GM12878 (cell line): Measurements from ENCODE around the gene KLRF2. TPM values are rescaled to one million over a fixed set of nuclear protein-coding genes. Genes with fewer than 3 reads are reported as not detected.

Experiments used
- ATAC-seq: fragments of 200-7000 bp; cut with Tn5 transposase; 3 replicates; pipeline ENCODE4 v1.9.1; 2020; ENCODE audit warnings: mild to moderate bottlenecking, moderate library complexity
- BruUV-seq: library from RNA; stranded (reverse); fragments of 400-500 nt; replicated peaks from 2 replicates; lab custom pipeline; 2021; lab: Mats Ljungman, UMichigan
- CTCF ChIA-PET: fragments of 300-600 bp; sonication (Branson Sonifier 250); formaldehyde crosslinking; extraction: SDS; loops from one replicate; lab custom pipeline; 2021; ENCODE audit warnings: inconsistent platforms; lab: Yijun Ruan, JAX
- POLR2A ChIA-PET: fragments of 350-600 bp; formaldehyde crosslinking; extraction: SDS; loops from one replicate; lab custom pipeline; 2021; ENCODE audit warnings: inconsistent platforms; lab: Charles Lee
- RAD21 ChIA-PET: fragments of 300-600 bp; sonication (Branson Sonifier 250); formaldehyde crosslinking; loops from one replicate; lab custom pipeline; 2023; ENCODE audit warnings: antibody characterized with exemption; ENCODE audit not compliant: unreplicated experiment; lab: Charles Lee
- SMC1A ChIA-PET: fragments of 300-600 bp; sonication (Branson Sonifier 250); formaldehyde crosslinking; loops from one replicate; lab custom pipeline; 2023; ENCODE audit not compliant: unreplicated experiment, uncharacterized antibody; lab: Charles Lee
- DNase-seq: peaks from one replicate; pipeline ENCODE4 v3.0.0-alpha.2; 2011; ENCODE audit warnings: low read depth, low spot score
- FAIRE-seq: peaks from 3 replicates; lab custom pipeline; 2011; peaks lifted over from hg19 to GRCh38; lab: Jason Lieb, UNC
- H2AFZ ChIP-seq: 2 replicates; pipeline ENCODE4 v1.6.0; 2011; ENCODE audit warnings: low read depth, low read length, control low read depth; ENCODE audit not compliant: control insufficient read depth
- H3K27ac ChIP-seq: 2 replicates; pipeline ENCODE4 v1.5.1; 2011; ENCODE audit warnings: control low read depth; ENCODE audit not compliant: control insufficient read depth, insufficient read depth
- H3K27me3 ChIP-seq, 2 experiments: replicated peaks in 1 of 2; 2 replicates each; pipeline versions ENCODE4 v1.6.0 to v1.6.1; 2011; ENCODE audit warnings: low read length in 1 of 2; ENCODE audit not compliant: control insufficient read depth in 2 of 2, insufficient read depth in 2 of 2
- H3K36me3 ChIP-seq, 2 experiments: 2 replicates each; pipeline ENCODE4 v1.5.1; 2011; ENCODE audit warnings: low read length in 1 of 2; ENCODE audit not compliant: control insufficient read depth in 2 of 2, insufficient read depth in 2 of 2
- H3K4me1 ChIP-seq: 2 replicates; pipeline ENCODE4 v1.6.1; 2011; ENCODE audit warnings: mild to moderate bottlenecking, low read length, moderate library complexity, mixed read lengths; ENCODE audit not compliant: control insufficient read depth, insufficient read depth
- H3K4me2 ChIP-seq: 2 replicates; pipeline ENCODE4 v1.6.0; 2011; ENCODE audit warnings: control low read depth; ENCODE audit not compliant: control insufficient read depth, insufficient read depth
- H3K4me3 ChIP-seq: fragments of 200-600 bp; sonication (generic); 2 replicates; pipeline ENCODE4 v1.5.1; 2016
- H3K79me2 ChIP-seq: 2 replicates; pipeline ENCODE4 v1.6.0; 2011; ENCODE audit warnings: low read length; ENCODE audit not compliant: control insufficient read depth, insufficient read depth
- H3K9ac ChIP-seq: 2 replicates; pipeline ENCODE4 v1.8.0; 2011; ENCODE audit warnings: low read length, control low read depth, mixed read lengths; ENCODE audit not compliant: control insufficient read depth, insufficient read depth
- H3K9me3 ChIP-seq: replicated peaks from 3 replicates; pipeline ENCODE4 v1.5.1; 2011; ENCODE audit warnings: mild to moderate bottlenecking, low read length; ENCODE audit not compliant: control insufficient read depth, insufficient read depth
- H4K20me1 ChIP-seq: 2 replicates; pipeline ENCODE4 v1.6.0; 2011; ENCODE audit not compliant: control insufficient read depth, insufficient read depth
- CTCF ChIP-seq, 3 experiments: IDR thresholded peaks in 2 of 3; conservative IDR thresholded peaks in 1 of 3; 2 replicates each; pipeline ENCODE4 v1.5.1; 2011; ENCODE audit warnings: low read depth in 3 of 3, low read length in 3 of 3, mild to moderate bottlenecking in 3 of 3, control low read depth in 2 of 3, moderate library complexity in 2 of 3, inconsistent platforms in 1 of 3, mixed read lengths in 1 of 3; ENCODE audit not compliant: control insufficient read depth in 2 of 3, insufficient read depth in 1 of 3; ENCODE audit errors: extremely low read depth in 1 of 3
- CUX1 ChIP-seq: IDR thresholded peaks from 2 replicates; pipeline ENCODE4 v1.6.1; 2012; ENCODE audit warnings: improper control_type of control experiment, low read depth, low read length; ENCODE audit not compliant: insufficient replicate concordance
- EED ChIP-seq: sonication (generic); IDR thresholded peaks from 2 replicates; pipeline ENCODE4 v1.6.1; 2016; ENCODE audit warnings: antibody characterized with exemption, low read depth
- ESRRA ChIP-seq: IDR thresholded peaks from 2 replicates; pipeline ENCODE4 v1.6.1; 2012; ENCODE audit warnings: mild to moderate bottlenecking, low read length, improper control_type of control experiment
- IKZF1 ChIP-seq: fragments of 450-650 bp; conservative IDR thresholded peaks from 2 replicates; pipeline ENCODE4 v1.6.1; 2017; ENCODE audit warnings: antibody characterized with exemption, mild to moderate bottlenecking
- JUNB ChIP-seq: IDR thresholded peaks from 2 replicates; pipeline ENCODE4 v1.6.1; 2016; ENCODE audit warnings: antibody characterized with exemption, mild to moderate bottlenecking
- MLLT1 ChIP-seq: fragments of 450-650 bp; IDR thresholded peaks from 2 replicates; pipeline ENCODE4 v1.6.1; 2016; ENCODE audit warnings: mild to moderate bottlenecking
- PAX8 ChIP-seq: fragments of 450-650 bp; IDR thresholded peaks from 2 replicates; pipeline ENCODE4 v1.6.1; 2017; ENCODE audit warnings: mild to moderate bottlenecking, moderate library complexity
- RAD21 ChIP-seq: IDR thresholded peaks from 2 replicates; pipeline ENCODE4 v1.6.1; 2011; ENCODE audit warnings: mild to moderate bottlenecking, low read depth, low read length, moderate library complexity; ENCODE audit not compliant: insufficient read depth
- SMC3 ChIP-seq: IDR thresholded peaks from 2 replicates; pipeline ENCODE4 v1.6.1; 2011; ENCODE audit warnings: low read length, improper control_type of control experiment, borderline replicate concordance
- TARDBP ChIP-seq: IDR thresholded peaks from 2 replicates; pipeline ENCODE4 v1.6.1; 2016; ENCODE audit warnings: borderline replicate concordance
- WGBS: methylation state at CpG from one replicate; pipeline ENCODE4 v1.1.6; 2016; ENCODE audit warnings: low lambda C conversion rate; ENCODE audit not compliant: insufficient replicate concordance, insufficient coverage; ENCODE audit errors: missing lambda C conversion rate; 5-methylcytosine and 5-hydroxymethylcytosine counted together
- in situ Hi-C: fragments of 300-500 bp; cut with MboI; formaldehyde crosslinking; loops from 9 replicates; pipeline ENCODE4 v1.14.3; 2018; ENCODE audit warnings: mixed read lengths
- intact Hi-C: fragments of 100-400 bp; cut with micrococcal nuclease; formaldehyde crosslinking; loops from one replicate; pipeline ENCODE4 v1.14.2; 2022; ENCODE audit not compliant: unreplicated experiment
- polyA plus RNA-seq, 11 experiments: library from polyadenylated mRNA; depleted of rRNA in 4 of 11; unstranded in 6 of 11; stranded (reverse) in 5 of 11; fragments of >200 nt; fragmentation: Nextera tagmentation in 4 of 11; fragmentation: Illumina TruSeq in 1 of 11; extraction: Ambion mirVana in 4 of 11; extraction: Trizol in 1 of 11; gene quantifications; 1 replicate in 1 of 11; 2 replicates in 10 of 11; pipeline versions ENCODE4 v1.2.1 to v1.2.3, GENCODE V29; 2011 to 2016; ENCODE audit warnings: inconsistent platforms in 2 of 11, missing spikeins in 2 of 11, low read depth in 1 of 11
- total RNA-seq, 4 experiments: library from RNA; depleted of rRNA in 3 of 4; stranded (reverse); fragments of >200 nt in 3 of 4; fragmentation: Illumina TruSeq in 1 of 4; extraction: Trizol in 1 of 4; gene quantifications; 2 replicates each; pipeline versions ENCODE4 v1.2.1 to v1.2.3, GENCODE V29; 2013 to 2021

Gene KLRF2
- total and polyA plus RNA-seq, 10 of the 15 experiments (the other 5 are each of a cell fraction or from before 2014, with no cell fraction given), result 0.15 to 2.1 (median 0.26) TPM; not detected in 6

GRCh38 chr12:9925705-9926393 lies 44.6 kb downstream of the KLRF2 start:
- no peak overlapping the region for H3K4me2 ChIP-seq
- H3K9ac ChIP-seq, result no peak overlapping the region
- FAIRE-seq, result peak; percentile 65
- no peak overlapping the region for H3K4me3 ChIP-seq
- no peak overlapping the region for H3K27ac ChIP-seq
- H4K20me1 ChIP-seq, result no peaks in the 10 kb centered on the region
- peak overlapping the region; percentile 11 for H2AFZ ChIP-seq
- H3K36me3 ChIP-seq, result no peaks in the 10 kb centered on the region
- ChIA-PET SMC1A (interaction anchor here (0.8 to 5.4 kb wide), 9 partner anchors 8 to 176 kb away, joined by 3 to 50 read pairs (median 4); no protein-coding TSS in a partner anchor), RAD21 (interaction anchor here (1.0 to 2.4 kb wide), 4 partner anchors 128 to 183 kb away, joined by 3 to 20 read pairs (median 4); no protein-coding TSS in a partner anchor), CTCF (interaction anchor here (0.6 to 5.1 kb wide), 13 partner anchors 8 to 234 kb away, joined by 3 to 97 read pairs (median 4); partner anchors contain the start of gene CLEC12B), POLR2A (no interaction called here)
- TF ChIP-seq ESRRA (no peak), RAD21 (peak; percentile 59), CTCF (IDR thresholded peaks at IDR 0.05 in 2 of 3, conservative IDR thresholded peaks at IDR 0.05 in 1 of 3; ENCODE audit: control insufficient read depth in 2 of 3, extremely low read depth in 1 of 3, insufficient read depth in 1 of 3, low read depth in 3 of 3, low read length in 3 of 3) (peak; percentile 38 to 46 (median 43); a peak in 5 of 6 replicates), EED (no peak), MLLT1 (no peak), JUNB (no peak), TARDBP (no peak), IKZF1 (no peak), SMC3 (peak; percentile 72), CUX1 (no peak), PAX8 (no peak)
- no peak for DNase-seq
- in situ Hi-C loops, result loop anchor here (5.0 kb wide), 2 partner anchors 109 to 179 kb away; no protein-coding TSS in a partner anchor
- H3K79me2 ChIP-seq, result no peaks in the 10 kb centered on the region
- H3K4me1 ChIP-seq, result no peaks in the 10 kb centered on the region
- 10% methylated on average over 5 of the region's 5 CpGs for WGBS
- H3K9me3 ChIP-seq, result no peaks in the 10 kb centered on the region
- intact Hi-C loops, result loop anchor here (1.0 kb wide), 2 partner anchors 112 to 176 kb away; no protein-coding TSS in a partner anchor
- no TSS peak for BruUV-seq
- H3K27me3 ChIP-seq, result no peaks in the 10 kb centered on the region
- ATAC-seq, result peak; percentile 67
